HG02798 (cell line): Measurements from ENCODE around the gene NT5DC3.

ENCODE experiments used
- ATAC-seq: cut with Tn5 transposase; IDR thresholded peaks from one replicate; pipeline ENCODE4 v1.9.1; 2021; ENCODE audit warnings: mild to moderate bottlenecking; ENCODE audit not compliant: unreplicated experiment, poor library complexity

Gene NT5DC3

DNA sequence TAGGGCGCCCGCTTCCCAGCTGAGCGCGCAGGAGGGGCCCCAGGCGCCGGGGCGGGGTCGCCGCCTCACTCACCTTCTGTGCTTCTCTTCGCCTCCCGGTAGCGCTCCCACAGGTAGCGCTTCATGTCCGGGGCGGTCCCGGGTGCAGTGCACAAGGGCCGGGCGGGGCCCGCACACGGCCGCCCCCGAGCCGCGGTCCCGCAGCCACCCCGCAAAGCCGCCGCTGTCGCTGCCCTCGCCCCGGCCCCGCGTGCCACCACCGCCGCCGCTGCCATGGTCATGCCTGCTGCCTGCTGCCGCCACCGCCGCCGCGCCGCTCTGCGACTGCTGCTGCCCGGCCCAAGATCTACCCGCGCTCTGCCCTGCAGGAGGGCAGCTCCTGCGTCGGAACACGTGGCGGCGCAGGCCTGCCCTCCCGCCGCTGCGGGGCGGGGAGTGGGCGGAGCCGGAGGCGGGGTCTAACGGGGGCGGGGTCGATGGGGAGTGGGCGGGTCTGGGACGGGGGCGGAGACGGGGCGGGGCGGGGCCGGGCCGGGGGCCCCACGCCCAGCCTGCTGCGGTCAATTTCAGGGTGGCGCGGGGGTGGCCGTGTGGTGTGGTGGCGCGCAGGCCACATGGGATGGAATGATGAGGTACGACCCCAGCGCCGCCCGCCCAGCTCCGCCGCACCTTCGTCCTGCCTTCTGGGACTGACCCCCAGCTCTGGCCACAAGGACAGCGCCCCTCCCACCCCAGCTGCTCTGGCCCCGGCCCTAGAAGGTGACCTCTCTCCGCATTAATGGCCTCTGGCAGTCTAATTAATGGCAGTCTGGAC, at the start of gene NT5DC3:
NT5DC3 (minus strand) TSS at position 359 of the 814 bp plus-strand sequence; CDS start at position 281, 78 bp downstream.
- ATAC-seq = peak; percentile 84

DNA sequence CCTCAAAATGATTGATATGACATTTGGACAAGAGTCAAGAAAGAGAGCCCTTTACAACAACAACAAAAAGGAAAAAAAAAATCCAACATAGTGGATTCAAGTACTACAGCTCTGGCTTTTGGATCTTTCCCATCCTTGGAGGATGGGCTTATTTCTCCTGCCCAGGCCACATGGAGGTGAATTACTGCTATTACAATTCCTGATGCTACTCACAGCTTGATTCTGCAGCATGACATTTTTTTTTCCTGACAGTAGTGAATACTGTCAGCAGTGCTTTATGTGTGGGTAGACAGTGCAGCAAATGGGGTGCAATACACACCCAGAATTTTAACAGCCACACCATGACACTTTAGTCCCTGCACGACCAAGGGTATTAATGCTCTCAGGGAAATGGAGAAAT, 46.7 kb upstream of the NT5DC3 start:
- no peak for ATAC-seq

DNA sequence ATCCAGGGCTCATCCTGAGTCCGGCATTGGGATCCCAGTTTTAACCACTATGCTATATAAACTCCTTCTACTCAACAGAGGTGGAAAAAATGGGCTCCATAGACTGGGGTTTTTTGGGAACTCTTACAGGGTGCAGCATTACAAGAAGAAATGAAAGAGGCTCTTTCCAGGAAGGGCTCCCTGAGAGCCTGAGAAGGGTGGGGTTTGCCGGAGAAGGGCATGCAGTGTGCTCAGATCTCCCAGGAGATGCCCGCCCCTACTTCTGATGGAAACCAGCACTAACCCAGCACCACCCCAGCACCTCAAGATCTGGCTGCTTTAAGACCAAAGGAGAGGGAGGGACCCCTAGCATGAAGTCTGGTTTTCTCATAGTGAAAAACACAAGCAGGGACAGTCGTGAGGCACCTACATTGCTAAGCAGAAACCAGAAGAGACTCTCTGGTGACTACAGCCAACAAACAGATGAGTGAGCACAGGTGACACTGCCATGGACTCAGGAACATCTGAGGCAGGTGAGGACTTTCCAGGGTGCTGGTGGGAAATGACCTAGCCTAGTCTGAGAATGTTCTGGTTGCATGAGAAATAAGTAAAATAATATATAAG, 45.3 kb upstream of the NT5DC3 start:
- no peak for ATAC-seq

DNA sequence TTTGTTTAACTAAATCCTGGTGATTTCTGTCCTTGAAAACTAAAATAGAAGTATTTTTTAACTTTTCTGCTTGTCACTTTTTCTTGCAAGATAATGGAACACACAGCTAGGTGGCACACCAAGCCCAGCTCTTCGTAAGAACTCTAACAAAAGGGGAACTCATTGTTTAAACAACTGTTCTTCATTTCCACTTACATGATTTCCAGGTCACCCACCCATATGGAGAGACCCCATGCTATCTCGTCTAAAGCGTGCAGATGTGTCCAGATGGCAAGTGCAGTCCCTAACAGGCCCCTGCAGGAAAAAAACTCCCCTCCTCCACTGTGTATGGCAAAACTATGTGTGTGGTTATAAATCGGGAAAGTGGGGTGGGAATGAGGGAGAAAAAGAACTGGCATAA, 43.3 kb upstream of the NT5DC3 start:
- no peak for ATAC-seq

DNA sequence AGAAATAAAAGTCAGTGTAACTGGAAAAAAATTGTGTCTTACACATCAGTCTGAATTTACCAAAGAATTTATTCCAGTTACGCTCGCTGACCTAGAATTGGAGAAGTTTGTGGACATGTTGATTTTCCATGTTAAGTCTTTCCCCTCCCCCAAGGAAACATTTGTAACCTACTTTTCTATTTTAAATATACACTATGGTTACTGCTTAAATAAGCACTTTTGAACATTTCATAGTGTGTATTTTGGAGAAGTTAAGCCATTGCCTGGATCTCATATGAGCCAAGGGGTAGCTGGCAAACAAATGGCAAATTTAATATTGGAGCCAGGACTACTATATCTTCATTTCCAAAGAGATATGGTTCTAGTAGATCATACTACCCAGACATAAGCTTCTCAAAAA, 42.9 kb upstream of the NT5DC3 start:
- no peak for ATAC-seq

DNA sequence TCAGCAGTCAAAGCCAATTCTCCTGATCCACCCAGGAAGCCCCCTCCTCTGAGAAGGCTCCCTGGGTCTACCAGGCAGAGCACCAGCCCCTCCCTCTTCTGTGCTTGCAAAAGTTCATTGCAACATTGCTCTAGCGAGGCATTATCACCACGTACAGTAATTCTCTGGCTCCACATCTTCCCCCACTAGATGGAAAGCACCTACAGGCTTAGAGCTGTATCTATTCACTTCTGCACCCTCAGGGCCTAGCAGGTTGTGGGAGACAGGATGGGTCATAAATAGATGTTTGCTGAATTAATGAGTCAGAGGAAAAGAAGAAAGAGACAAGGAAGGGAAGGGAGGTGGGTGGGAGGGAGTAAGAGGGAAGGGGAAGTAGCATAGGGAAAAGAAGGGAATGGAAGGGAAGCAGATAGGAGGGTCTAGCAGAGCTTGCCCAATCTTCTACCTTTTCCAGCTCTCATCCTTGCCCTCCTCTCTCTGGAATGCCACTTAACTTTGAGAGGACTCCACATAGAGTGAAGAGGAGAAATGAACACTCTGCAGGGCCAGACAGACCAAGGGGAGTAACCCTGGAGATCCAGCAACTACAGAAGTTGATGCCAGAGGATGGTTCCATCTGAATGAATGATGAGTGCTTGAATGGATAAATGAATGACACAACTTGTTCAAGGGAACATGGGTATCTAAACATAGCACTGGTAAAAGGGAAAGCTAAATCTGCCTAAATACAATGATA, 42.0 kb upstream of the NT5DC3 start:
- ATAC-seq = peak; percentile 31

DNA sequence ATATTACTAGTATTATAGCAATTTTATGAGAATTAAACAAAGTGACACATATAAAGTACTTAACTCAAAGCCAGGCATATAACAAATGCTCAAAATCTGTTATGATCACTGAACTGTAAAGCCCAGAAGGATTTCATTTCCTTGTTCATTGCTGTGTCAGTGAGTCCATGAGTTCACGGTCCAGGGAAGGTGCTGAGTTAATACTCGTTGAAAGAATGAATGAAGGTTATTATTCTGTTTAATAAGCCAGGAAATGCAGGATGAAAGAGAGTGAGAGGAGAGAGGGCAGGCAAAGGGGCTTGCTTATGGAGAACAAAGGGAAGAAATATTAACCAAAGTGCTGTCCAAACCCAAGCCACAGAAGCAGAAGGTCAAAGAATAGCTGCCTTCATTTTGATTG, 40.2 kb upstream of the NT5DC3 start:
- ATAC-seq = no peak

DNA sequence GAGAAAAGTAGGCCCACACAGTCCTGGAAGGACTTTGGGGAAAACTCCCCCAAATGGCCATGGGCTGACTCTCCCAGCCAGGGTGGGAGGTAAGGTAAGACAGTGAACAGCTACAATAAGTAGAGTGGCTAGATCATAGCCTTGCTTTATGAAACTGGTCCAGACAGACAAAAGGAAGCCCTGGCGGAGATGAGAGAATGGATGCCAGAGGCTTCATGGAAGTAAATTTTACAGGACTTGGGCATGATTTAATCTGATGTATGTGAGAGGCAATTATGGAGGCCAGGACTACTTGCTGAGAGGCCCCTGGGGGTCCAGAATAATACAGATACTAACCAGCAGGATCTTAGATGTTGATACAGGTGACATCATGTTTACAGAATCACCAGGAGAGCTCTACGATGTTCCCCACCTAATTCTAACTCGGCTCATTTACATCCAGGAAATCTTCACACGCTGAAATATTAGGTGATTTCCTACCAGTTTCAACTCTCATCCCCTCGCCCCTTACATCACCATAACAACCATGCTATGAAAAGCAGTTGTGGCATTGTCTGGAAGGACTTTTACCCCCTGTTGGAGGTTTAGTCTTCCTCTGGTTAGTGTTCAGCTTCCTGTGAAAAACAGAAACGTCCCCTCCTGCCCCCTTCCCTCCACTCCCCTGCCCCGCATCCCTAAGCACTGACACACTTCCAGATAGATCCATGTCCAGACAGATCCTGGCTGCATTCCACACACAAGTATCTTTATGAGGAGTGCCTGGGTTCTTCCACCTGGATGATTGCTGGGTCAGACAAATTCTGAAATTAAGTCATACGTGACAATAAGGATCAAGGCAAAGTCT, 39.5 kb upstream of the NT5DC3 start:
- peak; percentile 51 for ATAC-seq

DNA sequence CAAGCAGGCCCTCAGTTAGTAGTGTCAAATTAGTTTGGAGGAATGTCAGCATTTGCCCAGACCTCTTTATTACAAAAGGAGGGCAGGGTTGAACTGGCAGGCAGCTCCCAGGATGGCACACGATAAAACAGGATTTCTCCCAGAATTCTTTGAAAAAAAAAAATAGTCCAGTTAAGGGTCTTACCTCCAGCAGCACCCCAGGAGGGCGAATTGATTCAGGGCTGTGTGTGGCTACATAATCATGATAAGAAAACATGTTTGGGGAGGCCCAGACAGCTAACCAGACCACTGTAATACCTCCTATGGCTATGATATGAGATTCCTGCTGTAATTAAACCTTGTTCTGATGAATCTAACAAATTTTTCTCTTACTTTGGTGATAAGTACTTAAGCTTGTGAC, 38.8 kb upstream of the NT5DC3 start:
- ATAC-seq = no peak

DNA sequence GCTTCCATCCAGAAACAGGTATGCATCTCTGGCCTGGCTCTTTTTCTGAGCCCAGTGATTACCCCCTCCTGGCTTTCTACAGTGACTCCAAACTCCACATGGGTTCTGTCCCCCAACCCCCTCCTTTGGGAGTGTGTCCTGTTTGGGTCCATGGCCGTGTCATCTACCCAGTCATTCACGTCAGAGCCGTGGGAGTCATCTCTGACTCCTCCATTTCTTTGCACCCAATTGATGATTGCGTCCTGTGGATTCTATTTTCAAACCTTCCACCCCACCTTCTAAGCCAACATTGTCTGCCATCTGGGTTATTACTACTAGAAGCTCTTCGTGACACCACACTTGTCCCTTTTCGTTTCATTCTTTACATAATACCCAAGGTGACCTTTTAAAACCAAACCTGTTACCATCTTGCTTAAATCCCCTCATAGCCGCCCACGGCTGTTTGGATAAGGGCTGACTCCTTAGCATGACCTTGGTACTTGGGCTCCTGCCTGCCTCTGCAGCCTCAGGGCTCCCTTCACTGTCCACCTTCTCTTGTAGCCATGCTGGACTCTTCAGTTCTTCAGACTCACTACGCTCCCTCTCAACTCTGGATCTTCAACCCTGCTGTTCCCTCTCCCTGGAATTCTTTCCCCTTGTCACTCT, 38.1 kb upstream of the NT5DC3 start:
- no peak for ATAC-seq

DNA sequence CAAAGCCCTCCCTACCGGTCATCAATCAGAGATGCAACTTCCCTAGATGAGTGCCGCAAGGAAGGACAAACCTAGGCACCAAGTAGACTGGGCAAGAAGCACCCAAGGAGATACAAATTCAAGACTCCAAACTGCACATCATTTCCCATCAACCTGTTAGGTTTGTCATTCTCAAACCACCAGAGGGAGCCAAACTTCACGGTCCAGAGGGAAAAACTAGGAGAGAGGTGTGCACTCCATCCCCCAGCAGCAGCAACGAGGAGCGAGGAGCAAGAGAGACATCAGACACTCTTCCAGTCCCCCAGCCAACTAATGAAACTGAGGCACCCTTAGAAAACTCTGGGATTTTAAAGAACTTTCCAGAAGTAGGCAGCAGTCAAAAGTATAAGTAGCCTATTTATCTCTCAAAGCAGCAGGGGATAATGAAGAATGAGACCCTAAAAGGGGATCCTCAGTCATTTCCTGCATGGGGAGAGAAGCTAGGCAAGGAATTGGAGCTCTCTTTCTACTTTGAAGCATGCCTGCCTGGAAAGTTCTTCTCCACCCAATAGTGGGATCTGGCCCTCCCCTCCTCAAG, 37.0 kb upstream of the NT5DC3 start:
- ATAC-seq = peak; percentile 61

DNA sequence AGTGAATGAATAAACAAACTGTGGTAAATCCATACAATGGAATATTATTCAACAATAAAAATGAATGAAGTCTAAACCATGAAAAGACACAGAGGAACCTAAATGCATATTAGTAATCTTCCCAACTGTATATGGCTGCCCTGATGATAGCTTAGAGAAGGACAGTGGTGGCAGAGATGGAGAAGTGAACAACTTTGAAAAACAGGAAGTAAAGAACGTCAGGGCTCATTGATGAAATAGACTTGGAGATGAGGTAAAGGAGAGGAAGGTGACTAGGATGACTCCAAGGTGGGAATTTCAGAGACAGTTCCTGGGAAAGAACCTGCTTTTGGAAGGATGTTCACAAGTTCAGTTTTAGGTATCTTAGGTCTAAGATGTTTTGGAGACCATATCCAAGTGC, 36.3 kb upstream of the NT5DC3 start:
- no peak for ATAC-seq

DNA sequence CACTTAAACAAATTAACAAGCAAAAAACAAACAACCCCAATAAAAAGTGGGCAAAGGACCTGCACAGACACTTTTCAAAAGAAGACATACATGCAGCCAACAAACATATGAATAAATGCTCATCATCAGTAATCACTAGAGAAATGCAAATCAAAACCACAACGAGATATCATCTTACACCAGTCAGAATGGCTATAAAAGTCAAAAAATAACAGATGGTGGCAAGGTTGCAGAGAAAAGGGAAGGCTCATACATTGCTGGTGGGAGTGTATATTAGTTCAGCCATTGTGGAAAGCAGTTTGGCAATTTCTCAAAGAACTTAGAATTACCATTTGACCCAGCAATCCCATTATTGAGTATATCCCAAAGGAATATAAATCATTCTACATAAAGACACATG, 34.6 kb upstream of the NT5DC3 start:
- ATAC-seq = no peak

DNA sequence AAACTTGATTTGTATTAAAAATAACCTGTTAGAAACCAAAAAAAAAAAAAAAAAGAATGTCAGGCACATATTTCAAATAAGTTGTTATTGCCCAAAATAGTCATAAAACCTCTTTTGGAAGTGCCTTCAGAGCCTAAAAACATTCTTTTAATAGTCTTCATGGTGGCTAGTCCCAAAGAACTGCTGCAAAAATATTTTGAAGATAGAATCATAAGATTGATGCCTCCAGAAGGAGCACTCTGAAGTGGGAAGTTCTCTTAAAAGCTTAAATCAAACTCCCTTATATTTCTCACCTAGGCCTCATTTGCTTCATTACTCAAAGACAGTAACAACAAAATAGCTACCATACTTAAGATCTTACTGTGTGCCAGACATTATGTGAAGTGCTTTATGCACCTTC, 27.2 kb upstream of the NT5DC3 start:
- ATAC-seq = no peak

DNA sequence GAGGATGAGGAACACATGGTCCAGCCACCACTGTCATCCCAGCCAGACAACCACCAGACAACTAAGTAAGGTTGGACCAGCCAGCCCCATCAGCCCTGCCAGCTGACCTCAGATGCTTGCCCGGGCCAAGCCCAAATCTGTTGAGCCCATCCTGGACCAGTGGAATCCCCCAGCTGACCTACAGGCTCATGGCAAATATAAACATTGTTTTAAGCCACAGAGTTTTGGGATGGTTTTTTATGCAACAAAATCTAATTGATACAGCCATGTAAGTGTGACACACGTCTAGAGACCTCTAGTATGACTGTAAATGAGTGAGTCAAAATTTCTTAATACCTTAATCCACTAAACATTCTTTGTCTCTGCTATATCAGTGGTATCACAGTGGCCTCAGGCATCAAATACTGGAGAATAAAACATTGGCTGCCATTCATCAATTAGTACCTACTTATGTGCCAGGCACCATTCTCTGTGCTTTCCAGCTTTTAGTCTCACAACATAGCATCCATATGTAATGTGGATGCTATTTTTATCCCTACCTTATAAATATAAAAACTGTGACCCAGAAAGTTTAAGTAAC, 24.2 kb upstream of the NT5DC3 start:
- no peak for ATAC-seq

DNA sequence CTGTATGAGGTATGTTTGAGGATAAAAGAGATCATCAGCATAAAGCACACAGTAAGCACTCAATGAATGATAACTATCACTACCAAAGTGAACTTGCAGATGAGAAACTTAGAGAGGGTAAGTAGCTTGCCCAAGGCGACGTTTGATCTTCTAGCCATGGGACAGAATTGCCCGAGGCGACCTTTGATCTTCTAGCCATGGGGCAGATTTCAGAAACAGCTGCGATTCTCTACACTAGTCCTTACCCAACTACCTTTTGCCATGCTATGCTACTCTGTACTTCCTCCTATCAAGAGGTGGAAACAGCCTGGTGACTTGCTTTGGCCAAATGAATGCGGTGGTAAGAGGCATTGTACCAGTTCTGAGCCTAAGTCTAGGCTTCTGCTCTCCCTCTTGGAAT, 23.7 kb upstream of the NT5DC3 start:
- ATAC-seq = no peak

DNA sequence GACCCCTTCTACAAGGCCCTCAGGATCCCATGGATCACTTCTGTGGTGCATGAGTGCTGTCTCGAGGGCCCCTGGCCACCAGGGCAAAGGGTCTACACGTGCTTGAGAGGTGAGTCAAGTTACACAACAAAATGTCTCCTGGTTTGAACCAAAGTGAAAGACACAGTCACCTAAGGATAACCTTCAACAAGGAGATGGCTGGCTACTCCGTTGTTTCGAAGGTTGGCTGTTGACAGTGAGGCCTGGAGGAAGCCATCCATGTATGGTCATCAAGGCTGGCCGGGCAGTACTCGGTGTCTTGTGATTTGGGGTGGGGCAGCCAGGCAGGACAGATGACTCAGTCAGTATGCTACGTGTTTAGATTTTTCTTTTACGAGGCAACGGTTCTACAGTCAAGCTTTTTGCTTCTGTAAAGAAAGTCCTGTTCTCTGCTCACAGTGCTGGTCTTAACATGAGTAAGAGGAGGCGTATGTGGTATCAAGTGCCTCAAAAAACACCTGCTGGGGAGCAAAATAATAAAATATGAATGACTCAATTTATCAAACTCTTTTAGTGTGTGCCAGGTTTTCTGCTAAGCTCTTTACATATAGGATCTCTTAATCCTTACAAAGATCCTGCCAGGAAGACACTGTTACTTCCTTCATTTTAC, 18.0 kb upstream of the NT5DC3 start:
- no peak for ATAC-seq

DNA sequence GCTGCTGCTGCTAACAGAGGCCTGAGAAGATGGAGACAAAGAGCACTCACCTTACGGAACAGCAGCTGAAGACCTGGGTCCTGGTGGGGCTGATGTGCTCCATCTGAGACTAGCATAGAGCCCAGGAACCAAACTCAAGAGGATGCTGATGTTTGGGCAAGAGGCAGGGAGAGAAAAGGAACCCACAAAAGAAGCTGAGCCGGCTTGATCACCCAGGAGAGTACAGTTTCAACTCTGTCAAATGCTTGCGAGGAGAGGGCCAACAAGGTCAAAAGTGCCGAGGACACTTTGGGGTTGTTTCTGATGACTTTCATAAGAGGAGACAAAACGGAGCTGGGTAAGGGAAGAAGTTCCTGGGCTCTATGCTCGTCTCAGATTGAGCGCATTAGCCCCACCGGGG, 17.3 kb upstream of the NT5DC3 start:
- ATAC-seq = no peak

DNA sequence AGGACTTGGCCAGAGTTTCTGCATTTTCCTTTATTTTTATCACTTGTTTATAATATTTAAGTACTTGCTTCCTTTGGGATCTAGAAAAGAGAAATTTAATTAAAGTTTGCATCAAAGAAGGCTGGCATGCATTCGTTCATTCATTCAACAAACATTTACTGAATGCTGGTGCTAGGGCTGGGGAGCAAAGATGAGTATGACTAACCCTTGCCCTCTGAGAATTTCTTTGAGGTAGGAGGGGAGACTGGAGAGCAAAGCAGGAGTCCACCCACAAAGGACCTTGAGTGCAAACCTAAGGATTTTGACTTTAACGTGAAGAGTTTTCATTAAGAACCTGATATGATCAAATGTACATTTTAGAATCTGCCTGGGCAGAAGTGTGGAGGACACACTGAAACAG, 16.1 kb upstream of the NT5DC3 start:
- no peak for ATAC-seq
